Spleen (tissue), 3 donors: ENCODE measurements around the gene CRNN.

Experiments used
- POLR2A ChIP-seq, 3 donors: fragments of 450-650 bp; IDR thresholded peaks; one replicate each; pipeline ENCODE4 v1.5.1; 2017; ENCODE audit warnings: antibody characterized with exemption in 3 of 3, mild to moderate bottlenecking in 1 of 3
- POLR2AphosphoS5 ChIP-seq, 3 donors: sonication (generic); formaldehyde crosslinking; IDR thresholded peaks; one replicate each; pipeline ENCODE4 v1.5.1; 2017; ENCODE audit warnings: antibody characterized with exemption in 3 of 3

- TF ChIP-seq POLR2A (IDR thresholded peaks at IDR 0.05) (no peak), POLR2AphosphoS5 (IDR thresholded peaks at IDR 0.05) (no peak)
Measured at GRCh38 chr1:152398812-152399698, 15.0 kb downstream of the CRNN start.
